ENCODE measurements around the gene KCNQ1OT1. TPM values are rescaled to one million over a fixed set of nuclear protein-coding genes. Genes with fewer than 3 reads are reported as not detected.

The KCNQ1OT1 gene
- total RNA-seq, 1 donor from 2014 or later, result 3.9 TPM

- H3K9me3 Mint-ChIP-seq (ENCODE audit: unreplicated experiment), result no peaks in the 10 kb centered on the region
- TF ChIP-seq CTCF (IDR thresholded peaks at IDR 0.05), result no peak
- no peak overlapping the region for H3K4me3 Mint-ChIP-seq (ENCODE audit: unreplicated experiment)
Observed at GRCh38 chr11:2672553-2673249, 27.1 kb downstream of the KCNQ1OT1 start.

GRCh38 chr11:2671748-2672147 lies 28.0 kb downstream of the KCNQ1OT1 start:
- Mint-ChIP-seq H3K4me1 (ENCODE audit: unreplicated experiment) (peaks cover 10% of the 10 kb centered on the region), H3K27ac (ENCODE audit: unreplicated experiment) (no peak overlapping the region), H3K27me3 (ENCODE audit: unreplicated experiment) (no peaks in the 10 kb centered on the region), H3K4me3 (ENCODE audit: unreplicated experiment) (no peak overlapping the region), H3K9me3 (ENCODE audit: unreplicated experiment) (no peaks in the 10 kb centered on the region), H3K36me3 (ENCODE audit: unreplicated experiment) (peaks cover 3% of the 10 kb centered on the region)
- TF ChIP-seq CTCF (IDR thresholded peaks at IDR 0.05), result no peak
- peak; percentile 40 for DNase-seq (ENCODE audit: extremely low spot score, unreplicated experiment)

More at GRCh38 chr11:2672553-2673249, 27.1 kb downstream of the KCNQ1OT1 start:
- Mint-ChIP-seq H3K4me1 (ENCODE audit: unreplicated experiment) (peaks cover 10% of the 10 kb centered on the region), H3K27me3 (ENCODE audit: unreplicated experiment) (peaks cover 3% of the 10 kb centered on the region), H3K27ac (ENCODE audit: unreplicated experiment) (no peak overlapping the region), H3K36me3 (ENCODE audit: unreplicated experiment) (peaks cover 3% of the 10 kb centered on the region)
- DNase-seq (ENCODE audit: extremely low spot score, unreplicated experiment), result peak; percentile 67

- DNase-seq (ENCODE audit: extremely low spot score, unreplicated experiment), result peak; percentile 72
- Mint-ChIP-seq H3K27me3 (ENCODE audit: unreplicated experiment) (no peaks in the 10 kb centered on the region), H3K36me3 (ENCODE audit: unreplicated experiment) (peaks cover 3% of the 10 kb centered on the region), H3K4me3 (ENCODE audit: unreplicated experiment) (no peak overlapping the region), H3K9me3 (ENCODE audit: unreplicated experiment) (no peaks in the 10 kb centered on the region), H3K27ac (ENCODE audit: unreplicated experiment) (no peak overlapping the region), H3K4me1 (ENCODE audit: unreplicated experiment) (peaks cover 10% of the 10 kb centered on the region)
- TF ChIP-seq CTCF (IDR thresholded peaks at IDR 0.05), result no peak
Observed at GRCh38 chr11:2670541-2671100, 29.2 kb downstream of the KCNQ1OT1 start.

- DNase-seq (ENCODE audit: extremely low spot score, unreplicated experiment), result peak; percentile 46
- Mint-ChIP-seq H3K4me1 (ENCODE audit: unreplicated experiment) (peaks cover 5% of the 10 kb centered on the region), H3K27me3 (ENCODE audit: unreplicated experiment) (no peaks in the 10 kb centered on the region), H3K4me3 (ENCODE audit: unreplicated experiment) (no peak overlapping the region), H3K36me3 (ENCODE audit: unreplicated experiment) (peaks cover 3% of the 10 kb centered on the region), H3K9me3 (ENCODE audit: unreplicated experiment) (no peaks in the 10 kb centered on the region), H3K27ac (ENCODE audit: unreplicated experiment) (no peak overlapping the region)
- TF ChIP-seq CTCF (IDR thresholded peaks at IDR 0.05), result no peak
Observed at GRCh38 chr11:2669634-2670469, 29.9 kb downstream of the KCNQ1OT1 start.

GRCh38 chr11:2668876-2669275 lies 30.9 kb downstream of the KCNQ1OT1 start:
- peaks cover 2% of the 10 kb centered on the region for H3K4me1 Mint-ChIP-seq (ENCODE audit: unreplicated experiment)
- no peak overlapping the region for H3K4me3 Mint-ChIP-seq (ENCODE audit: unreplicated experiment)
- no peak for TF ChIP-seq CTCF (IDR thresholded peaks at IDR 0.05)
- DNase-seq (ENCODE audit: extremely low spot score, unreplicated experiment), result no peak
- no peak overlapping the region for H3K27ac Mint-ChIP-seq (ENCODE audit: unreplicated experiment)
- peaks cover 11% of the 10 kb centered on the region for H3K36me3 Mint-ChIP-seq (ENCODE audit: unreplicated experiment)
- H3K27me3 Mint-ChIP-seq (ENCODE audit: unreplicated experiment), result no peaks in the 10 kb centered on the region
- no peaks in the 10 kb centered on the region for H3K9me3 Mint-ChIP-seq (ENCODE audit: unreplicated experiment)

Measured in osteocyte (in vitro differentiated cells).